HG03095 (cell line): ENCODE measurements around the gene CYTIP.
"Not testable (repeated sequence)": the region's sequence is repeated elsewhere in the genome, so short reads cannot be mapped to it uniquely, and the experiment has no call there.

Source experiments
- ATAC-seq: cut with Tn5 transposase; IDR thresholded peaks from one replicate; pipeline ENCODE4 v1.9.1; 2021; ENCODE audit warnings: moderate library complexity; ENCODE audit not compliant: unreplicated experiment

The CYTIP gene

DNA sequence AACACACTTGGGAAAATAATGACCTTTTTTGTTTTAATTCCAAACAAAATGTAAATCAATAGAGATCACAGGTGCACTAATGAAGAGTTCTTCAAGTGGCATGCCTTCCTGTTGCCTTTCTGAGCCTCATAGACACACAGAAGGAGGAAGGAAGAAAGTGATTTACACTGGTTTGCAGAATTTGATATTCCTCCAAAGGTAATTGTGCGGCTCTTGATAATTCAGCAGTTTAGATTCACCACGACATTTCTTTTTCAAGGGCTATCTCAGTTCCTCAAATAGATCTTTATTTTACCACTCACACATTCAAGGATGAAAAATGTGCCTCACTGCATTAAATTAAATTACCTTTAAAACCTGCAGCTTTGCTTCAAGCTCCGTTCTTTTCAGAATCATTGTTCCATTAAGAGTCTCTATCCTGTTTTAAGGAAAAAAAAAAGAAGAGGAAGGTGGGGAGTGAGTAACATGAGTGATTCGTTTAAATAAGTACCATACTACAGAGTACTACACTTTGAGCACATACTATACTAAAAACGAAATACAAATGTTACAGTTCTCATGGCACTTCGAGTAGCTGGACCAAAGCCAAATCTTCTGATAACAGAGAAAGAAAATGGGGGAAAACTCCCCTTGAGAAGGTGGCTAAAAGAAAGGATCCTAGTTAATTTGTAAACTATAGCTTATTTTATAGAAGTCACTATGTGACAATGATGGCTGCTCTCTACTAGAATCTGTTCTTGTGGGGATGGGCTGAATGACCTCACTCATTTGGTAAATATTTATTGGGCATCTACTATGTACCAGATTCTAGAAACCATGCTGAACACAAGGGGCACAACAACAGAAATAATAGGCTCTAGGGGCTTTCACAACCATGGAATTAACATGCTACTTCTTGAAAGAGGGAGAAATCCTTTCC lies 16.6 kb downstream of the CYTIP start:
- ATAC-seq, result no peak

- no peak for ATAC-seq
Observed at GRCh38 chr2:157426477-157426994, 17.4 kb downstream of the CYTIP start.

- ATAC-seq, result no peak
Observed at GRCh38 chr2:157424374-157424773, 19.5 kb downstream of the CYTIP start.

DNA sequence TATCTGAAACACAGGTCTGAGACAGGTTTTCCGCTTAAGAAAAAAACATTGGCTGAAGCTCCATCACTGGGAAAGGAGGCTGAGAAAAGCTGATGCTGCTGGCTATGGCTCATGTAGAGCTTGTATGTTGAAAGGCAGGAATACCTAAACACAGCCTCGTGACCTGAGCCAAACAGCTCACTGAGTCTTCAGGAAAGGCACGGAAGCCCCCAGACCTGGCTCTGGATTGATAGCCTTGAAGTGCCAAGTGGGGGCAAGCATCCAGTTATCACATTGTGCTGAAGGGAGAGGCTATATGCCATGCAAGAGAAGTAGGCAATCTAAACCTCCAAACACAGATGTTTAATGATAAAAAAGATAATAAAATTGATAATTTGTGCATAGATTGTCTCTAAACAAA lies 21.9 kb downstream of the CYTIP start:
- no peak for ATAC-seq

GRCh38 chr2:157421331-157421944 lies 22.5 kb downstream of the CYTIP start:
- no peak for ATAC-seq

DNA sequence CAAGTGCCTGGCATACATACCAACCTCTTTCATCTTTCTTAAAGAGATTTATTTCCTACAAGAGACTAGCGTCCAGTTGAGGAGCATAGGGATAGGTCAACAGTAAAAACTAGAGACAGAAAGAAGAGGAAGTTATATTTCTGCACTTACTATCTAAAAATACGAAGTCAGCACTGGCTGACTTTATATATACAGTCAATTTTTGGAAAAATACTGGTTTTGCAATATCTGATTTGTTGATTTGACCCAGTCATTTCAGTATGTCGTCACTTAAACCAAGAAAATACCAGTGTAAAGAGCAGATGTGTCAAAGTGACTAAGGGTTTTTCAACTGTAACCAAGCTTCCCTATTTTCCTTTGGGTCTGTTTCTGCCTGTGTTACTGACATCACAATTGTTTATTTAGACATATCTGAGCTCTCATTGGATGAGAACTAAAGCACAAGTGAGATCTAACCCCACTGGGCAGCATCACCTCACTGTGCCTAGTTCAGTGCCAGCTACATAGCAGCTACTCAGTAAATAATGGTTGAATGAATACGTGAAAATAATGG lies 23.0 kb downstream of the CYTIP start:
- ATAC-seq, result no peak

DNA sequence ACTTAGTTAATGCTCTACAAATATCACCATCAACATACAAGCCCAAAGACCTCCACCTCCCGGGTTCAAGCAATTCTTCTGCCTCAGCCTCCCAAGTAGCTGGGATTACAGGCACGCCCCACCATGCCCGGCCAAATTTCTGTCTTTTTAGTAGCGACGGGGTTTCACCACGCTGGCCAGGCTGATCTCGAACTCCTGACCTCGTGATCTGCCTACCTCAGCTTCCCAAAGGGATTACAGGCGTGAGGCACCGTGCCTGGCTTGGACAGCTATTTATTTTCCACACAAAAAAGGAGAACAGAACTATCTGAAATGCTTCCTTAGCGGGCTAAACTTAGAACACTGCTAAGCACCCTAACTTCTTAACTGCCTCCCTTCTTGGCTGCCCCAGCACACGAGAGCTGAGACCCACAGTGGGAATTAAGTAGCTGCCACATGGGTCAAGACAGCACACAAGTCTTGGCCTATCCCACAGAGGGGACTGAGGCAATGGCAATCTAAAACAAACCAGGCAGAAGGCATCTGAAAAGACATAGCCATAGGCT lies 24.8 kb downstream of the CYTIP start:
- ATAC-seq, result no peak

- ATAC-seq, result no peak
Observed at GRCh38 chr2:157418239-157418641, 25.6 kb downstream of the CYTIP start.

GRCh38 chr2:157415591-157416101 lies 28.2 kb downstream of the CYTIP start:
- ATAC-seq, result no peak

DNA sequence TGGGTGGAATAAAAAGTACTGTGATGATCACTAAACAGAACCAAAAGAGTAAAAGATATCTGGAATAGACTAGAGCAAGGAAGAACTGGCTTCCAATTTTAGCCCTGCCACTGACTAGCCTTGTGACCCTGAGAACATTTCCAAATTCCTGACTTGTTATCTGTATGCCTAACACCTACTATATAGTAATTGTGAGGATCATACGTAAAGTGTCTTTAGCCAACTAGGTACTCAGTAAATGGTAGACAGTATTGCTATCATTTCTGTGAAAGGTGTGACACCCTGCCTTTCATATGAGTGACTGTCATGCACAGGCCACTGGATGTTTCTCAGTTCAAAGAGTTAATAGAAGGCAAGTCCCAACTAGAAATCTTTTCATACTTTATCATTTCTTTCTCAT lies 29.8 kb downstream of the CYTIP start:
- peak; percentile 21 for ATAC-seq

GRCh38 chr2:157413326-157414035 lies 30.4 kb downstream of the CYTIP start:
- ATAC-seq, result peak; percentile 83

- ATAC-seq, result no peak
Observed at GRCh38 chr2:157411624-157412336, 32.1 kb downstream of the CYTIP start.

GRCh38 chr2:157405398-157405797 lies 38.5 kb downstream of the CYTIP start:
- not testable (repeated sequence) for ATAC-seq

GRCh38 chr2:157404363-157404762 lies 39.5 kb downstream of the CYTIP start:
- peak; percentile 99 for ATAC-seq

DNA sequence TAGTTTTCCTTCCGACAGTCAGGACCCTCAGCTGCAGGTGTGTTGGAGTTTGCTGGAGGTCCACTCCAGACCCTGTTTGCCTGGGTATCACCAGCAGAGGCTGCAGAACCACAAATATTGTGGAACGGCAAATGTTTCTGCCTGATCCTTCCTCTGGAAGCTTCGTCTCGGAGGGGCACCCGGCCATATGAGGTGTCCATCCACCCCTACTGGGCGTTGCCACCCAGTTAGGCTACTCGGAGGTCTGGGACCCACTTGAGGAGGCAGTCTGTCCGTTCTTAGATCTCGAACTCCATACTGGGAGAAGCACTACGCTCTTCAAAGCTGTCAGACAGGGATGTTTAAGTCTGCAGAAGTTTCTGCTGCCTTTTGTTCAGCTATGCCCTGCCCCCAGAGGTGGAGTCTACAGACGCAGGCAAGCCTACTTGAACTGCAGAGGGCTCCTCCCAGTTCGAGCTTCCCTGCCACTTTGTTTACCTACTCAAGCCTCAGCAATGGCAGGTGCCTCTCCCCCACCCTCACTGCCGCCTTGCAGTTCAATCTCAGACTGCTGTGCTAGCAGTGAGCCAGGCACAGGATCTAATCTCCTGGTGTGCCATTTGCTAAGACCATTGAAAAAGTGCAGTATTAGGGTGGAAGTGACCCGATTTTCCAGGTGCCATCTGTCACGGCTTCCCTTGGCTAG lies 40.9 kb downstream of the CYTIP start:
- ATAC-seq, result not testable (repeated sequence)

- ATAC-seq, result no peak
Observed at GRCh38 chr2:157395811-157396210, 48.1 kb downstream of the CYTIP start.

DNA sequence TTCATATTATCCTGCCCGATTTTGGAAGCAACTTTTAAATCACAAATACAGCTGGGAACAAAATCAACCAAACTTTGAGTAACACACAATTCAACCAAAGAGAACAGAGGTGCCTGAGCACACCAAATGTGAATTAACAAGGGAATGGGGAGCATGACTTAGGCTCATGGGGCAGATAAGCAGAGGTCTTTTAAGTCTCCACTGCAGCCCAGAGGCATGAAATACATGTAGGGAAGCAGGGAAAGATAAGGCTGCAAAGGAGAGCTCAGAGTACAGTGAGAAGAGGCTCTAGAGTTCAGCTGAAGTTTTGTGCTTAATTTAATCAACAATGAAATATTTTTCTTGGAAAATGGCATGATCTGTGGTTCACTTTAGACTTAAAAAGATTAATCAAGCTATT lies 49.0 kb downstream of the CYTIP start:
- ATAC-seq, result no peak

- no peak for ATAC-seq
Observed at GRCh38 chr2:157393348-157393747, 50.5 kb downstream of the CYTIP start.

DNA sequence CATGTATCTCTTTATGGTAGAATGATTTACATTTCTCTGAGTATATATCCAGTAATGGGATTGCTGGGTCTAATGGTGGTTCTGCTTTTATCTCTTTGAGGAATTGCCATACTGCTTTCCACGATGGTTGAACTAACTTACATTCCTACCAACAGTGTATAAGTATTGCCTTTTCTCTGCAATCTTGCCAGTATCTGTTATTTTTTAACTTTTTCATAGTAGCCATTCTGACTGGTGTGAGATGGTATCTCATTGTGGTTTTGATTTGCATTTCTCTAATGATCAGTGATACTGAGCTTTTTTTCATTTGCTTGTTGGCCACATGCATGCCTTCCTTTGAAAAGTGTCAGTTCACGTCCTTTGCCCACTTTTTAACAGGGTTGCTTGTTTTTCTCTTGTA lies 55.1 kb downstream of the CYTIP start:
- no peak for ATAC-seq
